Hepatocyte (in vitro differentiated cells): ENCODE results near the gene SLC16A8.

Experiments
- EZH2 ChIP-seq: fragments of 200-600 bp; sonication (generic); IDR thresholded peaks from 2 replicates; pipeline ENCODE4 v1.6.1; 2016; ENCODE audit warnings: antibody characterized with exemption, mild to moderate bottlenecking, borderline replicate concordance
- EZH2phosphoT487 ChIP-seq: fragments of 200-600 bp; sonication (generic); IDR thresholded peaks from one replicate; pipeline ENCODE4 v1.6.1; 2018; ENCODE audit warnings: antibody characterized with exemption, mild to moderate bottlenecking, low read depth, moderate library complexity; ENCODE audit not compliant: unreplicated experiment, severe bottlenecking
- TF ChIP-seq, protein P1 (sequence below): fragments of 200-600 bp; sonication (generic); IDR thresholded peaks from 2 replicates; pipeline ENCODE4 v1.5.1; 2016; ENCODE audit warnings: antibody characterized with exemption, mild to moderate bottlenecking; ENCODE audit not compliant: poor library complexity

DNA sequence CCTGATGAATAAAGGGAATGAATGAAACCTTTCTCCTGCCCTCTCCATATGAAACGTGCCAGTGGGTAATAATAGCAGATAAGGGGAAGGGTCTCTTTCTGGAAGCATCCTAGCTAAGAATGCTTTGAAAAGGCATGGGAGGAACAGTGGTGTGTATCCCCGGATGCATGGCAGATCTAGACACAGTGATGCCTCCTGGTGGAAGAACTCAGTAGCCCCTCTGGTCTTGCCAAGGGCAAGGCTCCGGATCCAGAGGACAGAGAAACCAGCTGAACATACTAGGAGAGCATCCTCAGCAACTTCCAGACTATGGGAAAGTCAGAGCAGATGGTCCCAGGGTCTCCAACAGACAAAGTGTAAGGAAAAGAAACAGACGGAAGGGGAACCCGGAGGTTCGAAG is 20.1 kb upstream of the SLC16A8 start:
- TF ChIP-seq, protein P1, sequence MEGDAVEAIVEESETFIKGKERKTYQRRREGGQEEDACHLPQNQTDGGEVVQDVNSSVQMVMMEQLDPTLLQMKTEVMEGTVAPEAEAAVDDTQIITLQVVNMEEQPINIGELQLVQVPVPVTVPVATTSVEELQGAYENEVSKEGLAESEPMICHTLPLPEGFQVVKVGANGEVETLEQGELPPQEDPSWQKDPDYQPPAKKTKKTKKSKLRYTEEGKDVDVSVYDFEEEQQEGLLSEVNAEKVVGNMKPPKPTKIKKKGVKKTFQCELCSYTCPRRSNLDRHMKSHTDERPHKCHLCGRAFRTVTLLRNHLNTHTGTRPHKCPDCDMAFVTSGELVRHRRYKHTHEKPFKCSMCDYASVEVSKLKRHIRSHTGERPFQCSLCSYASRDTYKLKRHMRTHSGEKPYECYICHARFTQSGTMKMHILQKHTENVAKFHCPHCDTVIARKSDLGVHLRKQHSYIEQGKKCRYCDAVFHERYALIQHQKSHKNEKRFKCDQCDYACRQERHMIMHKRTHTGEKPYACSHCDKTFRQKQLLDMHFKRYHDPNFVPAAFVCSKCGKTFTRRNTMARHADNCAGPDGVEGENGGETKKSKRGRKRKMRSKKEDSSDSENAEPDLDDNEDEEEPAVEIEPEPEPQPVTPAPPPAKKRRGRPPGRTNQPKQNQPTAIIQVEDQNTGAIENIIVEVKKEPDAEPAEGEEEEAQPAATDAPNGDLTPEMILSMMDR: no peak
- no peak for TF ChIP-seq EZH2
- TF ChIP-seq EZH2phosphoT487: no peak
